Naive B cell (primary cell): ENCODE measurements around the gene PCNX4. TPM values are rescaled to one million over a fixed set of nuclear protein-coding genes. Genes with fewer than 3 reads are reported as not detected.
A peak's percentile ranks its signal among the peaks of the same experiment; 100 is the strongest.

ENCODE experiments used
- ATAC-seq, 2 donors: fragments of 150-1000 bp; cut with Tn5 transposase; 2 replicates each; pipeline ENCODE4 v1.10.0; 2021; ENCODE audit warnings: low read depth in 2 of 2, mild to moderate bottlenecking in 2 of 2, moderate library complexity in 2 of 2
- DNase-seq: peaks from one replicate; pipeline ENCODE4 v3.0.0; 2022
- H3K27ac Mint-ChIP-seq, 6 donors: one replicate each; pipeline ENCODE4 v1.8.0; 2020 to 2022; ENCODE audit warnings: mild to moderate bottlenecking in 6 of 6, mixed read lengths in 6 of 6, moderate library complexity in 5 of 6, inconsistent platforms in 2 of 6
- H3K27me3 Mint-ChIP-seq, 3 donors: one replicate each; pipeline ENCODE4 v1.8.0; 2021 to 2022; ENCODE audit warnings: mixed read lengths in 3 of 3, mild to moderate bottlenecking in 1 of 3
- H3K36me3 Mint-ChIP-seq, 2 donors: one replicate each; pipeline ENCODE4 v1.8.0; 2020 to 2022; ENCODE audit warnings: mixed read lengths in 2 of 2, inconsistent platforms in 1 of 2, mild to moderate bottlenecking in 1 of 2
- H3K4me1 Mint-ChIP-seq, 3 donors: one replicate each; pipeline ENCODE4 v1.8.0; 2020 to 2022; ENCODE audit warnings: mixed read lengths in 3 of 3, inconsistent platforms in 1 of 3, mild to moderate bottlenecking in 1 of 3, moderate library complexity in 1 of 3
- H3K4me3 Mint-ChIP-seq, 8 donors: one replicate each; pipeline ENCODE4 v1.8.0; 2020 to 2022; ENCODE audit warnings: mild to moderate bottlenecking in 8 of 8, mixed read lengths in 8 of 8, moderate library complexity in 8 of 8, inconsistent platforms in 2 of 8
- H3K9me3 Mint-ChIP-seq, 7 donors: one replicate each; pipeline ENCODE4 v1.8.0; 2020 to 2022; ENCODE audit warnings: mixed read lengths in 7 of 7, mild to moderate bottlenecking in 5 of 7, inconsistent platforms in 2 of 7, moderate library complexity in 1 of 7
- polyA plus RNA-seq, 6 donors: library from polyadenylated mRNA; unstranded; fragments of 300-500 nt; fragmentation: Illumina TruSeq; gene quantifications; one replicate each; pipeline ENCODE4 v1.2.3, GENCODE V29; 2021; ENCODE audit warnings: low read depth in 6 of 6

Gene PCNX4
- polyA plus RNA-seq, 6 donors from 2014 or later: 11.3 to 26.1 (median 24.5) TPM

GRCh38 chr14:60184146-60184904 is 92.6 kb downstream of the PCNX4 start:
- H3K36me3 Mint-ChIP-seq: peaks cover 0 to 8% of the 10 kb centered on the region in 2 donors
- peak overlapping the region; percentile 74 to 91 (median 84) for H3K4me3 Mint-ChIP-seq
- DNase-seq (peak; percentile 68), ATAC-seq (peak; percentile 68 to 77)
- peak overlapping the region; percentile 77 to 93 (median 84) for H3K27ac Mint-ChIP-seq
- H3K9me3 Mint-ChIP-seq: peaks cover 0 to 17% (median 5%) of the 10 kb centered on the region in 7 donors
- no peaks in the 10 kb centered on the region for H3K27me3 Mint-ChIP-seq
- H3K4me1 Mint-ChIP-seq: peaks cover 8 to 17% (median 14%) of the 10 kb centered on the region in 3 donors

- Mint-ChIP-seq H3K36me3 (peaks cover 0 to 8% of the 10 kb centered on the region in 2 donors), H3K9me3 (peaks cover 0 to 10% (median 4%) of the 10 kb centered on the region in 7 donors), H3K4me1 (peaks cover 8 to 17% (median 14%) of the 10 kb centered on the region in 3 donors), H3K27me3 (no peaks in the 10 kb centered on the region), H3K27ac (no peak overlapping the region), H3K4me3 (peak overlapping the region in 2 of 8 donors; percentile 41 to 74)
- DNase-seq (no peak), ATAC-seq (no peak)
Measured at GRCh38 chr14:60184905-60185555, 93.3 kb downstream of the PCNX4 start.

GRCh38 chr14:60188115-60188514 is 96.4 kb downstream of the PCNX4 start:
- H3K36me3 Mint-ChIP-seq: no peaks in the 10 kb centered on the region
- ATAC-seq: no peak

GRCh38 chr14:60188696-60189095 is 97.0 kb downstream of the PCNX4 start:
- Mint-ChIP-seq H3K36me3 (no peaks in the 10 kb centered on the region), H3K4me3 (no peak overlapping the region), H3K4me1 (peaks cover 2 to 8% (median 4%) of the 10 kb centered on the region in 3 donors), H3K27ac (peak overlapping the region in 1 of 6 donors; percentile 41), H3K9me3 (peaks cover 0 to 3% (median 0%) of the 10 kb centered on the region in 7 donors), H3K27me3 (peaks cover 0 to 9% (median 5%) of the 10 kb centered on the region in 3 donors)
- DNase-seq: no peak
- ATAC-seq: no peak

More at GRCh38 chr14:60188115-60188514, 96.4 kb downstream of the PCNX4 start:
- DNase-seq: no peak
- H3K27ac Mint-ChIP-seq: no peak overlapping the region
- peak overlapping the region in 1 of 8 donors; percentile 29 for H3K4me3 Mint-ChIP-seq
- H3K27me3 Mint-ChIP-seq: peaks cover 0 to 7% (median 3%) of the 10 kb centered on the region in 3 donors
- peaks cover 0 to 3% (median 0%) of the 10 kb centered on the region in 7 donors for H3K9me3 Mint-ChIP-seq
- peaks cover 7 to 14% (median 10%) of the 10 kb centered on the region in 3 donors for H3K4me1 Mint-ChIP-seq

GRCh38 chr14:60189923-60190840 is 98.5 kb downstream of the PCNX4 start:
- H3K36me3 Mint-ChIP-seq: no peaks in the 10 kb centered on the region
- H3K27me3 Mint-ChIP-seq: peaks cover 2 to 9% (median 5%) of the 10 kb centered on the region in 3 donors
- DNase-seq (no peak), ATAC-seq (no peak)
- peaks cover 0 to 3% (median 0%) of the 10 kb centered on the region in 7 donors for H3K9me3 Mint-ChIP-seq
- no peaks in the 10 kb centered on the region for H3K4me1 Mint-ChIP-seq
- peak overlapping the region in 1 of 6 donors; percentile 44 for H3K27ac Mint-ChIP-seq
- H3K4me3 Mint-ChIP-seq: peak overlapping the region in 1 of 8 donors; percentile 17

- ATAC-seq (peak in 1 of 2 donors; percentile 41), DNase-seq (no peak)
- Mint-ChIP-seq H3K9me3 (peaks cover 12 to 21% (median 19%) of the 10 kb centered on the region in 7 donors), H3K27ac (no peak overlapping the region), H3K36me3 (peaks cover 17 to 18% of the 10 kb centered on the region in 2 donors), H3K4me1 (no peaks in the 10 kb centered on the region), H3K27me3 (peaks cover 8 to 26% (median 23%) of the 10 kb centered on the region in 3 donors), H3K4me3 (no peak overlapping the region)
Measured at GRCh38 chr14:60195179-60195810, 103.6 kb downstream of the PCNX4 start.

- DNase-seq: no peak
- Mint-ChIP-seq H3K27me3 (peaks cover 10 to 31% (median 29%) of the 10 kb centered on the region in 3 donors), H3K4me1 (no peaks in the 10 kb centered on the region), H3K9me3 (peaks cover 13 to 31% (median 24%) of the 10 kb centered on the region in 7 donors), H3K4me3 (no peak overlapping the region), H3K36me3 (peaks cover 17 to 18% of the 10 kb centered on the region in 2 donors), H3K27ac (peak overlapping the region in 1 of 6 donors; percentile 9)
- ATAC-seq: no peak
Measured at GRCh38 chr14:60196291-60196690, 104.6 kb downstream of the PCNX4 start.

- DNase-seq (no peak), ATAC-seq (no peak)
- H3K27me3 Mint-ChIP-seq: peaks cover 13 to 35% (median 31%) of the 10 kb centered on the region in 3 donors
- peaks cover 17 to 18% of the 10 kb centered on the region in 2 donors for H3K36me3 Mint-ChIP-seq
- no peaks in the 10 kb centered on the region for H3K4me1 Mint-ChIP-seq
- peaks cover 14 to 37% (median 26%) of the 10 kb centered on the region in 7 donors for H3K9me3 Mint-ChIP-seq
- H3K27ac Mint-ChIP-seq: no peak overlapping the region
- no peak overlapping the region for H3K4me3 Mint-ChIP-seq
Measured at GRCh38 chr14:60197629-60198303, 106.0 kb downstream of the PCNX4 start.

- peaks cover 14 to 37% (median 24%) of the 10 kb centered on the region in 7 donors for H3K9me3 Mint-ChIP-seq
- no peaks in the 10 kb centered on the region for H3K4me1 Mint-ChIP-seq
- H3K27ac Mint-ChIP-seq: no peak overlapping the region
- DNase-seq (no peak), ATAC-seq (no peak)
- H3K4me3 Mint-ChIP-seq: no peak overlapping the region
- H3K27me3 Mint-ChIP-seq: peaks cover 18 to 35% (median 26%) of the 10 kb centered on the region in 3 donors
- peaks cover 17 to 18% of the 10 kb centered on the region in 2 donors for H3K36me3 Mint-ChIP-seq
Measured at GRCh38 chr14:60199321-60199720, 107.6 kb downstream of the PCNX4 start.

- H3K36me3 Mint-ChIP-seq: peaks cover 9 to 11% of the 10 kb centered on the region in 2 donors
- H3K27ac Mint-ChIP-seq: no peak overlapping the region
- H3K4me3 Mint-ChIP-seq: no peak overlapping the region
- peaks cover 48 to 57% (median 52%) of the 10 kb centered on the region in 3 donors for H3K27me3 Mint-ChIP-seq
- no peak for DNase-seq
- ATAC-seq: no peak
- peaks cover 8 to 26% (median 17%) of the 10 kb centered on the region in 7 donors for H3K9me3 Mint-ChIP-seq
- H3K4me1 Mint-ChIP-seq: peaks cover 0 to 5% (median 0%) of the 10 kb centered on the region in 3 donors
Measured at GRCh38 chr14:60204104-60204842, 112.5 kb downstream of the PCNX4 start.
